ENCODE results near the gene BCAP31. TPM values are rescaled to one million over a fixed set of nuclear protein-coding genes. Genes with fewer than 3 reads are reported as not detected.
"Not testable (repeated sequence)": the region's sequence is repeated elsewhere in the genome, so short reads cannot be mapped to it uniquely, and the experiment has no call there.

BCAP31 gene
- polyA plus RNA-seq, 12 donors: 66.3 to 89.7 (median 73.6) TPM; not detected in 1

- no peak for DNase-seq
Measured at GRCh38 chrX:153736871-153737441, 12.8 kb upstream of the BCAP31 start.

- DNase-seq: no peak
Measured at GRCh38 chrX:153736071-153736820, 12.1 kb upstream of the BCAP31 start.

GRCh38 chrX:153735274-153735673, 11.1 kb upstream of the BCAP31 start:
- DNase-seq: no peak

GRCh38 chrX:153734871-153735270, 10.7 kb upstream of the BCAP31 start:
- no peak for DNase-seq

- no peak for DNase-seq
Measured at GRCh38 chrX:153733651-153734240, 9.6 kb upstream of the BCAP31 start.

- no peak for DNase-seq
Measured at GRCh38 chrX:153732401-153732800, 8.2 kb upstream of the BCAP31 start.

- DNase-seq: no peak
Measured at GRCh38 chrX:153731845-153732215, 7.6 kb upstream of the BCAP31 start.

GRCh38 chrX:153731117-153731844, 7.1 kb upstream of the BCAP31 start:
- no peak for DNase-seq

- not testable (repeated sequence) for DNase-seq
Measured at GRCh38 chrX:153730115-153730514, 5.9 kb upstream of the BCAP31 start.

GRCh38 chrX:153728951-153729631, 4.9 kb upstream of the BCAP31 start:
- DNase-seq: no peak

GRCh38 chrX:153728095-153728494, 3.9 kb upstream of the BCAP31 start:
- DNase-seq: no peak

GRCh38 chrX:153727123-153727931, 3.1 kb upstream of the BCAP31 start:
- no peak for DNase-seq

- DNase-seq: peak; percentile 41
Measured at GRCh38 chrX:153726286-153727122, 2.3 kb upstream of the BCAP31 start.

GRCh38 chrX:153725832-153726285, 1.7 kb upstream of the BCAP31 start:
- no peak for DNase-seq

GRCh38 chrX:153725039-153725831, 1.0 kb upstream of the BCAP31 start:
- DNase-seq: no peak

GRCh38 chrX:153723351-153724251, 586 bp downstream of the BCAP31 start:
- DNase-seq: no peak

GRCh38 chrX:153722704-153723350, 1.4 kb downstream of the BCAP31 start:
- DNase-seq: no peak

GRCh38 chrX:153719701-153720100, 4.5 kb downstream of the BCAP31 start:
- no peak for DNase-seq
